BE2C (cell line): ENCODE measurements around the gene CCDC60.

Experiments
- DNase-seq: peaks from one replicate; pipeline ENCODE4 v3.0.0-alpha.2; 2020
- H3K27me3 ChIP-seq: fragments of 250-450 bp; sonication (Bioruptor Pico); 2 replicates; pipeline ENCODE4 v1.5.1; 2020; ENCODE audit warnings: mild to moderate bottlenecking
- H3K36me3 ChIP-seq: fragments of 250-450 bp; sonication (Bioruptor Pico); 2 replicates; pipeline ENCODE4 v1.5.1; 2020; ENCODE audit warnings: mild to moderate bottlenecking
- H3K4me1 ChIP-seq: fragments of 250-450 bp; sonication (Bioruptor Pico); 2 replicates; pipeline ENCODE4 v1.5.1; 2020
- H3K4me3 ChIP-seq: 2 replicates; pipeline ENCODE4 v1.5.1; 2011; ENCODE audit warnings: low read depth, low read length
- H3K9me3 ChIP-seq: fragments of 250-450 bp; sonication (Bioruptor Pico); 2 replicates; pipeline ENCODE4 v1.5.1; 2020
- TF ChIP-seq, protein P1 (sequence below): IDR thresholded peaks from 2 replicates; pipeline ENCODE4 v1.5.1; 2012; ENCODE audit warnings: mild to moderate bottlenecking, low read depth, low read length

The CCDC60 gene

DNA sequence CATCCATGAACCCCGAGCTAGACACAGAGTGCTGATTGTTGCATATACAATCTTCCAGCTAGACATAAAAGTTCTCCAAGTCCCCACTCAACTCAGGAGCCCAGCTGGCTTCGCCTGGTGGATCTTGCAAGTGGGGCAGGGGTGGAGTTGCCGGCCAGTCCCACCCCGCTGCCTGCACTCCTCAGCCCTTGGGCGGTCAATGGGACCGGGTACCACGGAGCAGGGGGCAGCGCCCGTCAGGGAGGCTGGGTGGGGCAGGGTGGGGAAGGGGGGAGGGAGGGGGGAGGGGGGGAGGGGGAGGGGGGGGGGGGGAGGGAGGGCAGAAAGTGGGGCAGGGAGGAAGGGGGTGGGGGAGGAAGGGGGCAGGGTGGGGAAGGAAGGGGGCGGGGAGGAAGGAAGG lies 63.0 kb downstream of the CCDC60 start:
- Histone ChIP-seq H3K4me1 (no peaks in the 10 kb centered on the region), H3K36me3 (no peaks in the 10 kb centered on the region), H3K27me3 (no peaks in the 10 kb centered on the region), H3K4me3 (no peak overlapping the region), H3K9me3 (no peaks in the 10 kb centered on the region; the same call in 1 of the 2 replicates)
- TF ChIP-seq, protein P1, sequence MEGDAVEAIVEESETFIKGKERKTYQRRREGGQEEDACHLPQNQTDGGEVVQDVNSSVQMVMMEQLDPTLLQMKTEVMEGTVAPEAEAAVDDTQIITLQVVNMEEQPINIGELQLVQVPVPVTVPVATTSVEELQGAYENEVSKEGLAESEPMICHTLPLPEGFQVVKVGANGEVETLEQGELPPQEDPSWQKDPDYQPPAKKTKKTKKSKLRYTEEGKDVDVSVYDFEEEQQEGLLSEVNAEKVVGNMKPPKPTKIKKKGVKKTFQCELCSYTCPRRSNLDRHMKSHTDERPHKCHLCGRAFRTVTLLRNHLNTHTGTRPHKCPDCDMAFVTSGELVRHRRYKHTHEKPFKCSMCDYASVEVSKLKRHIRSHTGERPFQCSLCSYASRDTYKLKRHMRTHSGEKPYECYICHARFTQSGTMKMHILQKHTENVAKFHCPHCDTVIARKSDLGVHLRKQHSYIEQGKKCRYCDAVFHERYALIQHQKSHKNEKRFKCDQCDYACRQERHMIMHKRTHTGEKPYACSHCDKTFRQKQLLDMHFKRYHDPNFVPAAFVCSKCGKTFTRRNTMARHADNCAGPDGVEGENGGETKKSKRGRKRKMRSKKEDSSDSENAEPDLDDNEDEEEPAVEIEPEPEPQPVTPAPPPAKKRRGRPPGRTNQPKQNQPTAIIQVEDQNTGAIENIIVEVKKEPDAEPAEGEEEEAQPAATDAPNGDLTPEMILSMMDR = no peak
- no peak for DNase-seq

- Histone ChIP-seq H3K9me3 (no peaks in the 10 kb centered on the region; the same call in 1 of the 2 replicates), H3K36me3 (no peaks in the 10 kb centered on the region), H3K27me3 (no peaks in the 10 kb centered on the region), H3K4me1 (no peaks in the 10 kb centered on the region), H3K4me3 (no peak overlapping the region)
- TF ChIP-seq, protein P1 = no peak
- no peak for DNase-seq
Observed at GRCh38 chr12:119398190-119398589, 63.7 kb downstream of the CCDC60 start.

- Histone ChIP-seq H3K36me3 (no peaks in the 10 kb centered on the region), H3K4me1 (no peaks in the 10 kb centered on the region), H3K9me3 (no peaks in the 10 kb centered on the region; the same call in 1 of the 2 replicates), H3K4me3 (no peak overlapping the region), H3K27me3 (no peaks in the 10 kb centered on the region)
- DNase-seq = no peak
- TF ChIP-seq, protein P1 = no peak
Observed at GRCh38 chr12:119399301-119399700, 64.8 kb downstream of the CCDC60 start.

DNA sequence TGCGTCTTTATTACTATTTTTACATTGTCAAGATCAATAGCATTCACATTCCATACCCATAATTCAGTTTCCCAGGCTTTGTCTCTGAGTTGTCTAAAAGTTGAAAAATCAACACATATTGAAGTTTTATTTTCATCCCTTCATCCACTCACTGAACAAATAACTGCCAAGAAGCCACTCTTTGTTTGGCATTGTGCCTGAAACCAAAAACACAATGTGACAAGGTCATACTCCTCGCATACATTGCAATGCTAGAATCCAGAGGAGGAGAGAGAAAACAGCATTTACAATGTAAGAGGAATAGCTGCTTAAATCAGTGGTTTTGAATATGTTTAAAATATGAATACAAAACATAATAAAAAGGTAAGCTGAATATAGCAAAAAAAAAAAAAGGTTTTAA lies 71.8 kb downstream of the CCDC60 start:
- Histone ChIP-seq H3K9me3 (no peaks in the 10 kb centered on the region), H3K27me3 (no peaks in the 10 kb centered on the region), H3K4me3 (no peak overlapping the region), H3K36me3 (no peaks in the 10 kb centered on the region), H3K4me1 (no peaks in the 10 kb centered on the region)
- no peak for DNase-seq
- TF ChIP-seq, protein P1 = no peak

DNA sequence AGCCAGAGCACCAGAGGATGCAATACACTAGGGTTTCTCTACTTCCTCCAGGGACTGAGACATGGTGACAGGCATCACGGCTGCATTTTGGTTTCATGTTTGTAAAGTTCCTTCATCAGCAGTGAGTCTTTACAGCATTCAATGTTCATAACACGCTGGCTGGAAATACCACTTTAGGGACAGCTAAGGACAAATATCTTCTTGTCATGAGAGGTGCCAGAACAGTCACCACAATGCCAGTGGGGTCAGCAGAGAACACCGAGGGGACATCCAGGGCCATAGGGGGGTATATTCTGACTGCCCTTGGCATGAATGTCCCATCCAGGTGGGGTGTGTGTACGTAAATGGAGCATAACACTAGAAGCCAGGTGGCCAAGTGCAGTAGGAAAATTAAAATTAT lies 72.3 kb downstream of the CCDC60 start:
- TF ChIP-seq, protein P1 = no peak
- Histone ChIP-seq H3K4me1 (no peaks in the 10 kb centered on the region), H3K36me3 (no peaks in the 10 kb centered on the region), H3K27me3 (no peaks in the 10 kb centered on the region), H3K9me3 (no peaks in the 10 kb centered on the region), H3K4me3 (no peak overlapping the region)
- no peak for DNase-seq

- no peaks in the 10 kb centered on the region for H3K4me1 ChIP-seq
- no peaks in the 10 kb centered on the region for H3K27me3 ChIP-seq
- H3K4me3 ChIP-seq = no peak overlapping the region
- H3K36me3 ChIP-seq = no peaks in the 10 kb centered on the region
- DNase-seq = no peak
- no peaks in the 10 kb centered on the region for H3K9me3 ChIP-seq
- TF ChIP-seq, protein P1 = no peak
Observed at GRCh38 chr12:119409043-119409442, 74.5 kb downstream of the CCDC60 start.
